Measurements from ENCODE around the gene GOLGA8M. TPM values are rescaled to one million over a fixed set of nuclear protein-coding genes. Genes with fewer than 3 reads are reported as not detected.
"Not testable (repeated sequence)": the region's sequence is repeated elsewhere in the genome, so short reads cannot be mapped to it uniquely, and the experiment has no call there.

GOLGA8M gene
- polyA plus RNA-seq, 3 donors, result 0.39 TPM; not detected in 2

- H3K36me3 Mint-ChIP-seq; H3K27me3 ChIP-seq (ENCODE audit: control insufficient read depth in 2 of 2, insufficient read depth in 2 of 2, low read length in 2 of 2); H3K27me3 Mint-ChIP-seq (ENCODE audit: low read depth in 3 of 3); H3K79me2 ChIP-seq (ENCODE audit: insufficient read depth, low read length); H4K20me1 ChIP-seq (ENCODE audit: insufficient read depth, low read length); H3K9me3 Mint-ChIP-seq; H3K27ac Mint-ChIP-seq; H3K9me3 ChIP-seq (replicated peaks in 1 of 2; ENCODE audit: control insufficient read depth in 1 of 2, insufficient read depth in 1 of 2, low read length in 2 of 2); intact Hi-C loops (cut with micrococcal nuclease); H3K36me3 ChIP-seq (replicated peaks in 1 of 2; ENCODE audit: control insufficient read depth in 1 of 2, insufficient read depth in 2 of 2, low read length in 2 of 2); H3K4me1 ChIP-seq (ENCODE audit: control insufficient read depth in 1 of 2, insufficient read depth in 2 of 2, low read length in 2 of 2): not testable (repeated sequence)
- Histone ChIP-seq H3K4me2 (replicated peaks; ENCODE audit: extremely low read depth, low read length, poor library complexity, severe bottlenecking) (peak overlapping the region; percentile 31), H3K9ac (ENCODE audit: insufficient read depth, low read length, poor library complexity, severe bottlenecking) (peak overlapping the region; percentile 40), H3K27ac (ENCODE audit: low read depth in 1 of 2, low read length in 2 of 2) (peak overlapping the region in 1 of 2 donors; percentile 51), H2AFZ (ENCODE audit: insufficient read depth, low read depth, low read length, poor library complexity, severe bottlenecking) (peak overlapping the region; percentile 56), H3K4me3 (replicated peaks in 1 of 3; ENCODE audit: low read depth in 2 of 3, low read length in 3 of 3) (peak overlapping the region in 2 of 3 experiments; percentile 61 to 69)
- peaks cover 15% of the 10 kb centered on the region for H3K4me1 Mint-ChIP-seq
- peak overlapping the region; percentile 66 to 80 for H3K4me3 Mint-ChIP-seq
- DNase-seq, result peak in 2 of 3 donors; percentile 0 to 32
- WGBS (ENCODE audit: insufficient coverage), result 0% methylated on average over 60 of the region's 101 CpGs
These were observed 25.4 kb upstream of the GOLGA8M start for GRCh38 chr15:28737521-28738199.

GRCh38 chr15:28728061-28728460, 15.8 kb upstream of the GOLGA8M start:
- H3K9me3 ChIP-seq (replicated peaks in 1 of 2; ENCODE audit: control insufficient read depth in 1 of 2, insufficient read depth in 1 of 2, low read length in 2 of 2); H3K79me2 ChIP-seq (ENCODE audit: insufficient read depth, low read length); DNase-seq; H3K27ac Mint-ChIP-seq; H3K9ac ChIP-seq (ENCODE audit: insufficient read depth, low read length, poor library complexity, severe bottlenecking); intact Hi-C loops (cut with micrococcal nuclease); H3K4me3 ChIP-seq (replicated peaks in 1 of 3; ENCODE audit: low read depth in 2 of 3, low read length in 3 of 3); H3K4me1 ChIP-seq (ENCODE audit: control insufficient read depth in 1 of 2, insufficient read depth in 2 of 2, low read length in 2 of 2); H3K36me3 ChIP-seq (replicated peaks in 1 of 2; ENCODE audit: control insufficient read depth in 1 of 2, insufficient read depth in 2 of 2, low read length in 2 of 2); H3K4me2 ChIP-seq (replicated peaks; ENCODE audit: extremely low read depth, low read length, poor library complexity, severe bottlenecking); H2AFZ ChIP-seq (ENCODE audit: insufficient read depth, low read depth, low read length, poor library complexity, severe bottlenecking); H3K9me3 Mint-ChIP-seq; H3K27ac ChIP-seq (ENCODE audit: low read depth in 1 of 2, low read length in 2 of 2); H4K20me1 ChIP-seq (ENCODE audit: insufficient read depth, low read length); H3K27me3 ChIP-seq (ENCODE audit: control insufficient read depth in 2 of 2, insufficient read depth in 2 of 2, low read length in 2 of 2); H3K27me3 Mint-ChIP-seq (ENCODE audit: low read depth in 3 of 3); H3K36me3 Mint-ChIP-seq: not testable (repeated sequence)
- H3K4me3 Mint-ChIP-seq, result peak overlapping the region in 1 of 2 donors; percentile 37
- H3K4me1 Mint-ChIP-seq, result peaks cover 13% of the 10 kb centered on the region
- WGBS (ENCODE audit: insufficient coverage), result no CpG with 5 or more reads among the region's 2 CpGs

GRCh38 chr15:28727026-28727425, 14.8 kb upstream of the GOLGA8M start:
- H3K27ac Mint-ChIP-seq; intact Hi-C loops (cut with micrococcal nuclease); H3K4me1 ChIP-seq (ENCODE audit: control insufficient read depth in 1 of 2, insufficient read depth in 2 of 2, low read length in 2 of 2); H4K20me1 ChIP-seq (ENCODE audit: insufficient read depth, low read length); H3K4me2 ChIP-seq (replicated peaks; ENCODE audit: extremely low read depth, low read length, poor library complexity, severe bottlenecking); H3K9ac ChIP-seq (ENCODE audit: insufficient read depth, low read length, poor library complexity, severe bottlenecking); H3K9me3 Mint-ChIP-seq; DNase-seq; H3K27me3 ChIP-seq (ENCODE audit: control insufficient read depth in 2 of 2, insufficient read depth in 2 of 2, low read length in 2 of 2); H3K36me3 ChIP-seq (replicated peaks in 1 of 2; ENCODE audit: control insufficient read depth in 1 of 2, insufficient read depth in 2 of 2, low read length in 2 of 2); H3K36me3 Mint-ChIP-seq; H3K9me3 ChIP-seq (replicated peaks in 1 of 2; ENCODE audit: control insufficient read depth in 1 of 2, insufficient read depth in 1 of 2, low read length in 2 of 2); H2AFZ ChIP-seq (ENCODE audit: insufficient read depth, low read depth, low read length, poor library complexity, severe bottlenecking); H3K27ac ChIP-seq (ENCODE audit: low read depth in 1 of 2, low read length in 2 of 2); H3K4me3 ChIP-seq (replicated peaks in 1 of 3; ENCODE audit: low read depth in 2 of 3, low read length in 3 of 3); H3K79me2 ChIP-seq (ENCODE audit: insufficient read depth, low read length); H3K4me3 Mint-ChIP-seq; H3K27me3 Mint-ChIP-seq (ENCODE audit: low read depth in 3 of 3): not testable (repeated sequence)
- H3K4me1 Mint-ChIP-seq, result peaks cover 16% of the 10 kb centered on the region
- no CpG with 5 or more reads among the region's 14 CpGs for WGBS (ENCODE audit: insufficient coverage)
